GM12875 (cell line): ENCODE data around the gene UACA.

ENCODE experiments used
- H3K4me3 ChIP-seq: one replicate; pipeline ENCODE4 v1.5.1; 2011; ENCODE audit warnings: low read depth, low read length, control low read depth
- TF ChIP-seq, protein P1 (sequence below): IDR thresholded peaks from 2 replicates; pipeline ENCODE4 v1.5.1; 2011; ENCODE audit warnings: low read depth, mild to moderate bottlenecking, control low read depth, inconsistent platforms, low read length, moderate library complexity, borderline replicate concordance; ENCODE audit not compliant: insufficient read depth

The UACA gene

DNA sequence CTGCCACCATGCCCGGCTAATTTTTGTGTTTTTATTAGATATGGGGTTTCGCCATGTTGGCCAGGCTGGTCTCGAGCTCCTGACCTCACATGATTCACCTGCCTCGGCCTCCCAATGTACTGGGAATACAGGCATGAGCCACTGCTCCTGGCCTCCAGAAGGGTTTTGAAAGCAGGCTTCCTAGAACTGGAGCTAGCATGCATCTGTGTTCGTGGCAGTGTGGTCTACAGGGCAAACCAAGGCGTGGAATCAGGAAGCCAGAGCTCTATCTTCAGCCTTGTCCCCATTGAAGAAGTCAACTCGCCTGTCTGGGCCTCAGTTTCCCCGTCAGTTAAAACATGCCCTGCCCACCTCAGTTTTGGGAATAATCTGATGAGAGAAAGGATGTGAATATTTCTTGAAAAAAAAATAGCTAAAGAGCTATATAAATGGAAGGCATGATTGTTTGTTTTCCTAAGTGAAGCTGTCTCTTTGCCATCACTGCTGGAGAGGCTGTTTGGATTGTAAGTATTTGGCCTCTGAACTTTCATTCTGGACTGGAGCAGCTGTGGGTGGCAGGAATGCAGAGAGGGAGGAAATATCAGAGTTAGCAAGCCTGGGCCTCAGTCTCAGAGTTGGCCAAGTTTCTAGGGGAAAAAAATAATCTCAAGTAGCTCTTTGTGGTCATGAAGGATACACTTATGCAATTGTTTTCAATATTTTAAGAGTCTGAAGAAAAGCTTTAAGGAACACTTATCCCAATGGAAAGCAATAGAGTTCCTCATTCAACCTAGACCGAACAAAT, 36.5 kb upstream of the UACA start:
- H3K4me3 ChIP-seq: no peak overlapping the region
- TF ChIP-seq, protein P1, sequence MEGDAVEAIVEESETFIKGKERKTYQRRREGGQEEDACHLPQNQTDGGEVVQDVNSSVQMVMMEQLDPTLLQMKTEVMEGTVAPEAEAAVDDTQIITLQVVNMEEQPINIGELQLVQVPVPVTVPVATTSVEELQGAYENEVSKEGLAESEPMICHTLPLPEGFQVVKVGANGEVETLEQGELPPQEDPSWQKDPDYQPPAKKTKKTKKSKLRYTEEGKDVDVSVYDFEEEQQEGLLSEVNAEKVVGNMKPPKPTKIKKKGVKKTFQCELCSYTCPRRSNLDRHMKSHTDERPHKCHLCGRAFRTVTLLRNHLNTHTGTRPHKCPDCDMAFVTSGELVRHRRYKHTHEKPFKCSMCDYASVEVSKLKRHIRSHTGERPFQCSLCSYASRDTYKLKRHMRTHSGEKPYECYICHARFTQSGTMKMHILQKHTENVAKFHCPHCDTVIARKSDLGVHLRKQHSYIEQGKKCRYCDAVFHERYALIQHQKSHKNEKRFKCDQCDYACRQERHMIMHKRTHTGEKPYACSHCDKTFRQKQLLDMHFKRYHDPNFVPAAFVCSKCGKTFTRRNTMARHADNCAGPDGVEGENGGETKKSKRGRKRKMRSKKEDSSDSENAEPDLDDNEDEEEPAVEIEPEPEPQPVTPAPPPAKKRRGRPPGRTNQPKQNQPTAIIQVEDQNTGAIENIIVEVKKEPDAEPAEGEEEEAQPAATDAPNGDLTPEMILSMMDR: no peak

DNA sequence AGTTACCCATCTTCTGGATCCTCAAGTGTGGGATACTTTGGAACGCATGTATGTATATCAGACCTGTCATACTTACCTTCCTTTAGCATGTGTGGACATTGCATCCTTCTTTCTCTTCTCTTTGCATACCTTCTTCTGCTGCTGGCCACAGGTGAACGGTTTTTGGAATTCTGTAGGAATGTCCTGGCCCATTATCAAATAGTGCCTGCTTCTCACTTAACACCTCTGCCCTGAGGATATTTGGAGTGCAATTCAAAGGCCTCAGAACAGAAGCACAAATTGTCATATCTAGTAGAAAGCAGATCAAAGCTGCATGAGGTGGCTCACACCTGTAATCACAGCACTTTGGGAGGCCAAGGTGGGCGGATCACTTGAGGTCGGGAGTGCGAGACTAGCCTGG, 34.1 kb upstream of the UACA start:
- TF ChIP-seq, protein P1: no peak
- H3K4me3 ChIP-seq: no peak overlapping the region

DNA sequence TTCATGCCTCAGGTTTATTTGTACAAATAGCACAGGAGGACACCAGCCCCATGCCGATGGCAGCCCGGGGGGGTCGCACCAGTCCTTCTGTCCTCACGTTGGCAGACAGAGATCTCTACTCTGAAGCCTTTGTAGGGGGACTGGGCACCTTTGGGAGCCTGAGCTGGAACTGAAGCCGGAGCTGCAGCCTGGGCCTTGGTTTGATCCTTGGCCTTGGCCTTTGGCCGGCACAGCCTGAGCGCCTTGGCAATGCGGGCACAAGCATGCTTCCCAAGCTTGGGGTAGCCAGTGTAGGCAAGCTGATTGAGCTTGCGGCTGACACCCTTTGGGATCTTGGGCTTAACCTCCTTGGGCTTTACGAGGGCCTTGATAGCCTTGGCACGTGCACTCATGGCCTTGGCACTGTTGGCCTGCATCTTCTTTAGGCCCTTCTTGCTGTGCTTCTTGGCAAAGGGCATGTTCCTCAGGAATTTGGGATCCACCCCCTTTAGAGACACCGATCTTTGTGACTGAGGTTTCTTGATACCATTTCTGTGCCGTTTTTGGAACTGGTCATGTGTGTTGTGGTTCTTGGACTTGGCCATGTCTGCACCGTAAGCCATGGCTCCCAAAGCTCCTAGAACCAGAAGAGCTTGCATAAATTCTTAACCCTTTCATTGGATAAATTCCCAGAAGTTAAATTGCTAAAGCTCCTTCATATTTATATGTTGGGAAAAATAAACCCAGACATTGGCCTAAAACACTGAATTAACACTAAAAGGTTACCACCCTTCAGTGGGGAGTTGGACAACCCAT, 33.4 kb upstream of the UACA start:
- no peak overlapping the region for H3K4me3 ChIP-seq
- TF ChIP-seq, protein P1: no peak

DNA sequence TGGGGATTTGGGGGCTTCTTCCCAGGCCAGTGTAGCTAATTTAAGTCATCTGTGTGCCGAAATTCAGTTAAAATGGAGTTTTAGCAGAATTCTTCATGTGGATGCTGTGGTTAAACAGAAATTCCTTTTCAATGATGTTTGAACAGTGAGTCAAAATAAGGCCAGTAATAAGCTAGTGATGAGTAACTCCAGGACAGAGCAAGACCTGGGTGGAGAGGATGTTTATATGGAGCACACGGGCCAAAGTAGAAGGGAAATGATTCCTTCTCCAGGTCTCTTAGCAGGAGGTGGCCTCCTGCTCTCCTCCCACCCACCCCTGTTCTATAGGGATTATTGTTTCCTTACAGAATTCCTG, 31.9 kb upstream of the UACA start:
- H3K4me3 ChIP-seq: no peak overlapping the region
- TF ChIP-seq, protein P1: no peak

DNA sequence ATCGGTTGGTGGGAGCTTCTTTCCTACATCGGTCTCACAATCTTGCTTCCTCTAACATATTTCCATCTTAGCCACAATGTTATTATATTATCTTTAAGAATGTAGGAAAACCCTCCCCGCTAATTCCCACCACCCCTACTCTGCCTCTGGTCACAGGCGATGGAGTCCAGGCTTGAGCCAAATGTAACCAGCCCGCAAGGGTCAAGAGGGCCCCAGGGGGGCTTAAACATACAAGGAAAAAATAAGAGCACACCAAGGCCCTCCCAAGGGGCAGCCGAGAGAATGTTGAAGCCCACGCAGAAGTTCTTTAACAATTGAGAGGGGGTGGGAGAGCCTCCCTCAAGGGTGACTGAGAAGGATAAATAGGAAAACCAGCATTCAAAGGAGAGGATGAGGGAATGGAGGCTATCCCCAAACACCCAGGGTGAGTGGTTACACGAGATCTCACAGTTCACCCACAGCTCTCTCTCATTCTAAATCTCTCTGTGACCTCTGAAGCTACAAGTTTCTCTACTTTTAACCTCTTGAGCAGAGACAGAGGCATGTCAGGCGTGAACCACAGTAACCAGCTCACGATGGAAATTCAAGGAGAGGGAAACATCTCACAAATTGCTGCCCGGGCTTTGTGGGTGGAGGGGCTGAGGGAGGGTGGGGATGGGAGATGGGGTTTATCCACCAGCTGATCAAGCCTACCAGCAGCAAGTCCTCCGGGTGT, 31.4 kb upstream of the UACA start:
- H3K4me3 ChIP-seq: no peak overlapping the region
- TF ChIP-seq, protein P1: no peak

DNA sequence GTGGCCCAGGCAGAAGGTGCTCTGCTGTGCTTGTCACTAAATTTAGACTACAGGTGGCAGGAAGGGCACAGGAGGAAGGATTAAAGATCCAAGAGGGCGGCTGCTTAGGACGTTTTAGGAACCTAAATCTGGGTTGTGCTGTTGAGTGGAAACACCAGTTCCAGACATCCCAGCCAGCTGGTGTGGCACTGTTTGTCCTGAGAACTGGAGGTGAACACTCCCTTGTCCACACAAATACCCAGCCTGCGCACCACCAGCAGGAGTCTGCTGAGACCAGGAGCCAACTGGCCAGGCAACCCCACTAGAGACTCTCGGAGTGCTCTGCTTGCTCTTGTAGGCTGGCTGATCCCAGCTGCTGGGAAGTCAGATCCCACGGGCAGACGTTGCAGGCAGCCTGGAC, 30.3 kb upstream of the UACA start:
- TF ChIP-seq, protein P1: no peak
- no peak overlapping the region for H3K4me3 ChIP-seq
